Measurements from ENCODE around the gene IGF2BP2. TPM values are rescaled to one million over a fixed set of nuclear protein-coding genes. Genes with fewer than 3 reads are reported as not detected.

Gene IGF2BP2
- total RNA-seq, 1 donor from 2014 or later, result 118 TPM

DNA sequence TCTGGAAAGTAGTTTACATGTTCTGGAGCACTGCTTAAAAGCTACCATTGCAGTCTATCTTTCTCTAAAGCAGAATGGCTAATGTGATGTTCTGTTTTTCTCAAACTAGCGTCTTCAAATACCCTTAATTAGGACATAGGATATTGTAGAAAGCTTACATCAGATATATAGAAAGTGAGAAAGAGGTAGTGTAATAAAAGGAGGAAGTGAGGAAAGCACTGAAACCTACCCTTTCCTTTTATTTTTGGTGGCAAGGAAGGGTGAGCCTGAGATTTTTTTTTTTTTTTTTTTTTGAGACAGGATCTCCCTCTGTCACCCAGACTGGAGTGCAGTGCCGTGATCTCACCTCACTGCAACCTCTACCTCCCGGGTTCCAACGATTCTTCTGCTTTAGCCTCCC, 229.3 kb downstream of the IGF2BP2 start:
- no peaks in the 10 kb centered on the region for H3K4me1 Mint-ChIP-seq (ENCODE audit: low read depth, unreplicated experiment)
- H3K36me3 Mint-ChIP-seq (ENCODE audit: unreplicated experiment), result no peaks in the 10 kb centered on the region
- no peak overlapping the region for H3K4me3 Mint-ChIP-seq (ENCODE audit: unreplicated experiment)
- no peaks in the 10 kb centered on the region for H3K27me3 Mint-ChIP-seq (ENCODE audit: unreplicated experiment)
- H3K9me3 Mint-ChIP-seq (ENCODE audit: unreplicated experiment), result no peaks in the 10 kb centered on the region
- H3K27ac Mint-ChIP-seq (ENCODE audit: unreplicated experiment), result no peak overlapping the region
- no peak for TF ChIP-seq CTCF (IDR thresholded peaks at IDR 0.05; ENCODE audit: partially characterized antibody, unreplicated experiment)
- no peak for DNase-seq

DNA sequence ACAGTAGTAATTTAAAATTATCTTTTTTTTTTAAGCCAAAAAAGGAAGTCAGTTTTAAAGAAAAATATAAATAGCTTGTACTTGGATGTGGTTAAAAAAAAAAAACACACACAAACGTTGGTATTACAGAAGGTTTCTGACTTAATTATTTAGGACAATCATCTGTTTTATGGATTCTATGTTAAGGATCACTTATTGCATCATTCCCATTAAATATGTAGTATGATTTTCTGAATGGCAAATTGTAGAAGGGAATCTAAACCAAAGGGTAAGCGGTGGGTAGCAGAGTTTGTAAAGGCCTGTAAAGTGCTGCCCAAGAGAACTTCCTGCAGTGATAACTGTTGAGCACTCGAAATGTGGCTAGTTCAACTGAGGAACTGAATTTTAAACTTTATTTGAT, 230.8 kb downstream of the IGF2BP2 start:
- no peaks in the 10 kb centered on the region for H3K9me3 Mint-ChIP-seq (ENCODE audit: unreplicated experiment)
- H3K4me3 Mint-ChIP-seq (ENCODE audit: unreplicated experiment), result no peak overlapping the region
- no peaks in the 10 kb centered on the region for H3K36me3 Mint-ChIP-seq (ENCODE audit: unreplicated experiment)
- no peak for TF ChIP-seq CTCF (IDR thresholded peaks at IDR 0.05; ENCODE audit: partially characterized antibody, unreplicated experiment)
- no peak for DNase-seq
- no peak overlapping the region for H3K27ac Mint-ChIP-seq (ENCODE audit: unreplicated experiment)
- H3K4me1 Mint-ChIP-seq (ENCODE audit: low read depth, unreplicated experiment), result no peaks in the 10 kb centered on the region
- H3K27me3 Mint-ChIP-seq (ENCODE audit: unreplicated experiment), result no peaks in the 10 kb centered on the region

Small RNA genes lying within 50 kb of the gene (microRNA-seq; reads per million reads assigned to microRNA genes)
- gene MIR548AQ (ENCODE audit: unreplicated experiment), result not detected

Other genes starting within 250 kb of the IGF2BP2 start
- gene SENP2, start 238.7 kb downstream of the IGF2BP2 start, total RNA-seq (ENCODE audit: unreplicated experiment), result 54.6 TPM
- gene TRA2B, start 113.0 kb upstream of the IGF2BP2 start, total RNA-seq (ENCODE audit: unreplicated experiment), result 160 TPM